OCI-LY7 (cell line): ENCODE results near the gene OMG. TPM values are rescaled to one million over a fixed set of nuclear protein-coding genes. Genes with fewer than 3 reads are reported as not detected.
"Not testable (repeated sequence)": the region's sequence is repeated elsewhere in the genome, so short reads cannot be mapped to it uniquely, and the experiment has no call there.

Experiments
- BruUV-seq: library from RNA; stranded (reverse); fragments of 400-500 nt; replicated peaks from 2 replicates; lab custom pipeline; 2021; lab: Mats Ljungman, UMichigan
- CTCF ChIA-PET: fragments of 300-600 bp; sonication (Branson Sonifier 250); formaldehyde crosslinking; loops from one replicate; lab custom pipeline; 2022; ENCODE audit warnings: antibody characterized with exemption; ENCODE audit not compliant: unreplicated experiment; lab: Charles Lee
- POLR2A ChIA-PET: fragments of 300-600 bp; sonication (Branson Sonifier 250); formaldehyde crosslinking; loops from one replicate; lab custom pipeline; 2022; ENCODE audit warnings: antibody characterized with exemption; lab: Charles Lee
- DNase-seq: peaks from one replicate; pipeline ENCODE4 v3.0.0-alpha.2; 2015; ENCODE audit warnings: low spot score
- H2AFZ ChIP-seq: fragments of 200-600 bp; sonication (generic), shearing (Covaris generic); 2 replicates; pipeline ENCODE4 v1.6.1; 2014; ENCODE audit warnings: mild to moderate bottlenecking, antibody characterized with exemption, low read length, moderate library complexity
- H3K27ac ChIP-seq: fragments of 200-600 bp; sonication (generic); 2 replicates; pipeline ENCODE4 v1.5.1; 2014; ENCODE audit warnings: mixed run types, low read depth, mild to moderate bottlenecking, moderate library complexity, low read length, inconsistent platforms; ENCODE audit not compliant: poor library complexity, severe bottlenecking
- H3K36me3 ChIP-seq: fragments of 200-600 bp; sonication (generic); 2 replicates; pipeline ENCODE4 v1.6.1; 2014; ENCODE audit warnings: mild to moderate bottlenecking, antibody characterized with exemption, low read length, moderate library complexity, mixed read lengths; ENCODE audit not compliant: insufficient read depth
- H3K4me1 ChIP-seq: fragments of 200-600 bp; sonication (generic); 2 replicates; pipeline ENCODE4 v1.5.1; 2014; ENCODE audit warnings: mild to moderate bottlenecking, low read length; ENCODE audit not compliant: insufficient read depth, poor library complexity, severe bottlenecking
- H3K4me2 ChIP-seq: fragments of 200-600 bp; sonication (generic); 2 replicates; pipeline ENCODE4 v1.6.1; 2014; ENCODE audit warnings: mild to moderate bottlenecking, low read length
- H3K4me3 ChIP-seq: fragments of 200-600 bp; sonication (generic); 2 replicates; pipeline ENCODE4 v1.5.1; 2014; ENCODE audit warnings: mild to moderate bottlenecking, low read depth, low read length; ENCODE audit not compliant: poor library complexity, severe bottlenecking
- H3K79me2 ChIP-seq: fragments of 200-600 bp; sonication (generic); 2 replicates; pipeline ENCODE4 v1.6.1; 2016; ENCODE audit warnings: low read depth, mild to moderate bottlenecking, low read length, moderate library complexity, mixed read lengths; ENCODE audit not compliant: insufficient read depth
- H3K9me2 ChIP-seq: fragments of 200-600 bp; sonication (generic); 2 replicates; pipeline ENCODE4 v1.6.1; 2016; ENCODE audit warnings: mild to moderate bottlenecking, low read length, mixed read lengths; ENCODE audit not compliant: insufficient read depth
- H3K9me3 ChIP-seq: fragments of 200-600 bp; sonication (generic); 2 replicates; pipeline ENCODE4 v1.6.1; 2014; ENCODE audit warnings: mild to moderate bottlenecking, mixed run types, low read length, mixed read lengths
- H4K20me1 ChIP-seq: fragments of 200-600 bp; sonication (generic); 2 replicates; pipeline ENCODE4 v1.6.1; 2014; ENCODE audit warnings: mild to moderate bottlenecking, antibody characterized with exemption, low read length, moderate library complexity, mixed read lengths; ENCODE audit not compliant: insufficient read depth
- CTCF ChIP-seq: fragments of 200-600 bp; sonication (generic); conservative IDR thresholded peaks from 2 replicates; pipeline ENCODE4 v1.5.1; 2014; ENCODE audit warnings: mild to moderate bottlenecking, antibody characterized with exemption, low read length, moderate library complexity, mixed read lengths
- EZH2phosphoT487 ChIP-seq: fragments of 200-600 bp; sonication (generic); IDR thresholded peaks from 2 replicates; pipeline ENCODE4 v1.6.1; 2018; ENCODE audit warnings: low read depth, borderline replicate concordance, mild to moderate bottlenecking, mixed run types, antibody characterized with exemption, low read length, moderate library complexity, mixed read lengths
- intact Hi-C: fragments of 100-400 bp; cut with micrococcal nuclease; formaldehyde crosslinking; loops from one replicate; pipeline ENCODE4 v1.10.0; 2022; ENCODE audit not compliant: unreplicated experiment
- total RNA-seq, 2 experiments: library from RNA; depleted of rRNA in 1 of 2; stranded (reverse); fragments of >200 nt in 1 of 2; shearing (Covaris generic) in 1 of 2; gene quantifications; 2 replicates each; pipeline ENCODE4 v1.2.3, GENCODE V29; 2014 to 2022

The OMG gene
- total RNA-seq, 2 experiments from 2014 or later: 0.32 to 1.4 TPM

GRCh38 chr17:31312223-31312622 lies 15.2 kb upstream of the OMG start:
- peak overlapping the region; percentile 97 for H3K27ac ChIP-seq
- peak; percentile 38; the same call in 1 of the 2 replicates for TF ChIP-seq CTCF
- H3K9me2 ChIP-seq, CTCF ChIA-PET, BruUV-seq, H2AFZ ChIP-seq, H3K9me3 ChIP-seq, H4K20me1 ChIP-seq: not testable (repeated sequence)
- H3K36me3 ChIP-seq: peaks cover 20% of the 10 kb centered on the region
- H3K4me3 ChIP-seq: peak overlapping the region; percentile 73
- intact Hi-C loops: loop anchor here (2.0 kb wide), 1 partner anchor 61 kb away; no protein-coding TSS in a partner anchor
- peak; percentile 69 for DNase-seq
- H3K79me2 ChIP-seq: peaks cover 93% of the 10 kb centered on the region
- H3K4me1 ChIP-seq: peaks cover 59% of the 10 kb centered on the region
- H3K4me2 ChIP-seq: peak overlapping the region; percentile 93
- POLR2A ChIA-PET: interaction anchor here (0.7 to 3.4 kb wide), 3 partner anchors 7 to 64 kb away, joined by 4 to 71 read pairs (median 6); no protein-coding TSS in a partner anchor

GRCh38 chr17:31311526-31311925 lies 14.5 kb upstream of the OMG start:
- peak overlapping the region; percentile 97 for H3K27ac ChIP-seq
- peak; percentile 37 for DNase-seq
- intact Hi-C loops: no loop called here
- CTCF ChIA-PET: no interaction called here
- H3K79me2 ChIP-seq: peaks cover 93% of the 10 kb centered on the region
- TF ChIP-seq CTCF: no peak
- TF ChIP-seq EZH2phosphoT487: no peak
- peaks cover 27% of the 10 kb centered on the region for H3K36me3 ChIP-seq
- H3K9me3 ChIP-seq: peaks cover 8% of the 10 kb centered on the region; the same call in 1 of the 2 replicates
- BruUV-seq: no TSS peak
- H4K20me1 ChIP-seq: no peaks in the 10 kb centered on the region
- no peak overlapping the region for H2AFZ ChIP-seq
- peak overlapping the region; percentile 73 for H3K4me3 ChIP-seq
- peak overlapping the region; percentile 93 for H3K4me2 ChIP-seq
- POLR2A ChIA-PET: interaction anchor here (0.7 to 3.4 kb wide), 4 partner anchors 8 to 64 kb away, joined by 4 to 71 read pairs (median 6); partner anchors contain the start of gene EVI2A
- peaks cover 55% of the 10 kb centered on the region for H3K4me1 ChIP-seq
- H3K9me2 ChIP-seq: no peaks in the 10 kb centered on the region

- Histone ChIP-seq H4K20me1 (no peaks in the 10 kb centered on the region), H3K4me2 (peak overlapping the region; percentile 93), H3K79me2 (peaks cover 93% of the 10 kb centered on the region), H3K9me3 (peaks cover 8% of the 10 kb centered on the region; the same call in 1 of the 2 replicates), H3K4me1 (peaks cover 48% of the 10 kb centered on the region), H3K9me2 (no peaks in the 10 kb centered on the region), H3K36me3 (peaks cover 34% of the 10 kb centered on the region), H2AFZ (no peak overlapping the region), H3K4me3 (peak overlapping the region; percentile 73), H3K27ac (peak overlapping the region; percentile 97)
- CTCF ChIA-PET: no interaction called here
- POLR2A ChIA-PET: interaction anchor here (0.6 to 3.4 kb wide), 6 partner anchors 8 to 548 kb away, joined by 3 to 71 read pairs (median 4); partner anchors contain the start of genes COPRS and EVI2A
- intact Hi-C loops: no loop called here
- peak; percentile 81 for DNase-seq
- TF ChIP-seq EZH2phosphoT487: no peak
- TF ChIP-seq CTCF: no peak
- no TSS peak for BruUV-seq
Observed at GRCh38 chr17:31310886-31311285, 13.8 kb upstream of the OMG start.
